ENCODE data around the gene SERP2. TPM values are rescaled to one million over a fixed set of nuclear protein-coding genes. Genes with fewer than 3 reads are reported as not detected.

The SERP2 gene
- total RNA-seq, 1 experiment from 2014 or later, result 1.8 TPM

GRCh38 chr13:44354331-44354730 is 19.3 kb upstream of the SERP2 start:
- TF ChIP-seq, protein P1, sequence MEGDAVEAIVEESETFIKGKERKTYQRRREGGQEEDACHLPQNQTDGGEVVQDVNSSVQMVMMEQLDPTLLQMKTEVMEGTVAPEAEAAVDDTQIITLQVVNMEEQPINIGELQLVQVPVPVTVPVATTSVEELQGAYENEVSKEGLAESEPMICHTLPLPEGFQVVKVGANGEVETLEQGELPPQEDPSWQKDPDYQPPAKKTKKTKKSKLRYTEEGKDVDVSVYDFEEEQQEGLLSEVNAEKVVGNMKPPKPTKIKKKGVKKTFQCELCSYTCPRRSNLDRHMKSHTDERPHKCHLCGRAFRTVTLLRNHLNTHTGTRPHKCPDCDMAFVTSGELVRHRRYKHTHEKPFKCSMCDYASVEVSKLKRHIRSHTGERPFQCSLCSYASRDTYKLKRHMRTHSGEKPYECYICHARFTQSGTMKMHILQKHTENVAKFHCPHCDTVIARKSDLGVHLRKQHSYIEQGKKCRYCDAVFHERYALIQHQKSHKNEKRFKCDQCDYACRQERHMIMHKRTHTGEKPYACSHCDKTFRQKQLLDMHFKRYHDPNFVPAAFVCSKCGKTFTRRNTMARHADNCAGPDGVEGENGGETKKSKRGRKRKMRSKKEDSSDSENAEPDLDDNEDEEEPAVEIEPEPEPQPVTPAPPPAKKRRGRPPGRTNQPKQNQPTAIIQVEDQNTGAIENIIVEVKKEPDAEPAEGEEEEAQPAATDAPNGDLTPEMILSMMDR (conservative IDR thresholded peaks at IDR 0.05), result no peak
- no peaks in the 10 kb centered on the region for H3K27me3 ChIP-seq (ENCODE audit: insufficient read depth, low read length)
- H4K8ac ChIP-seq (replicated peaks; ENCODE audit: insufficient read length, low read depth, low read length), result no peak overlapping the region
- no peaks in the 10 kb centered on the region for H3K79me1 ChIP-seq (ENCODE audit: insufficient read depth, low read depth, low read length, poor library complexity, severe bottlenecking)
- peaks cover 6% of the 10 kb centered on the region; the same call in 1 of the 2 replicates for H3K4me1 ChIP-seq (ENCODE audit: insufficient read depth, low read length)
- no peaks in the 10 kb centered on the region for H3K9me3 ChIP-seq (ENCODE audit: control insufficient read depth, low read depth, low read length)
- no peaks in the 10 kb centered on the region for H4K20me1 ChIP-seq (ENCODE audit: control insufficient read depth, insufficient read depth, insufficient read length)
- H2BK5ac ChIP-seq (ENCODE audit: insufficient read length, low read length), result no peak overlapping the region
- H3K36me3 Mint-ChIP-seq (ENCODE audit: insufficient read depth in 1 of 3, low read depth in 3 of 3), result no peaks in the 10 kb centered on the region
- no peak overlapping the region for H3K4me2 ChIP-seq (ENCODE audit: insufficient read depth, insufficient read length, low read length)
- H2BK12ac ChIP-seq (ENCODE audit: insufficient read length, low read depth, low read length), result no peak overlapping the region
- no peak overlapping the region for H2BK20ac ChIP-seq (ENCODE audit: low read depth, low read length, poor library complexity, severe bottlenecking)
- H3K14ac ChIP-seq (ENCODE audit: insufficient read depth, low read length), result no peak overlapping the region
- no peak overlapping the region for H3T11ph ChIP-seq (ENCODE audit: low read length)
- H4K5ac ChIP-seq (ENCODE audit: insufficient read length, low read depth, low read length), result no peak overlapping the region
- H3K27ac Mint-ChIP-seq, result no peak overlapping the region
- H3K4me1 Mint-ChIP-seq, result peaks cover 5 to 12% of the 10 kb centered on the region in 2 experiments; a peak in 2 of 4 replicates
- no peak overlapping the region for H3K18ac ChIP-seq (ENCODE audit: insufficient read length, low read depth, low read length)
- no peaks in the 10 kb centered on the region; a peak in 1 of 5 replicates for H3K9me3 Mint-ChIP-seq
- H2AK5ac ChIP-seq (ENCODE audit: insufficient read length, low read length), result no peak overlapping the region
- no peaks in the 10 kb centered on the region for H3K79me2 ChIP-seq (ENCODE audit: insufficient read depth, low read length)
- DNase-seq, result no peak
- no peak overlapping the region for H2BK15ac ChIP-seq (ENCODE audit: low read depth, low read length)
- WGBS (ENCODE audit: extremely low coverage, insufficient read length, low lambda C conversion rate), result no CpG with 5 or more reads among the region's 1 CpG
- no peak overlapping the region for H3K23ac ChIP-seq (ENCODE audit: insufficient read length, low read depth, low read length)
- no peak overlapping the region for H3K56ac ChIP-seq (ENCODE audit: insufficient read length, low read depth, low read length)
- no peak overlapping the region for H4K91ac ChIP-seq (ENCODE audit: insufficient read length, low read depth, low read length)
- no peak overlapping the region for H3K4me3 Mint-ChIP-seq
- H2AFZ ChIP-seq (ENCODE audit: low read length), result no peak overlapping the region
- H2BK120ac ChIP-seq (ENCODE audit: low read depth, low read length, poor library complexity, severe bottlenecking), result no peak overlapping the region
- no peak overlapping the region for H3K4ac ChIP-seq (ENCODE audit: low read depth, low read length)
- no peak overlapping the region for H3K9ac ChIP-seq (ENCODE audit: extremely low read depth, insufficient read length, low read length)
- peaks cover 7% of the 10 kb centered on the region for H3K27me3 Mint-ChIP-seq (ENCODE audit: low read depth)
- no peaks in the 10 kb centered on the region for H3K23me2 ChIP-seq (ENCODE audit: insufficient read length, low read depth, low read length, poor library complexity, severe bottlenecking)
- no peak overlapping the region for H3K27ac ChIP-seq (ENCODE audit: insufficient read length, low read depth, low read length)
